Measurements from ENCODE around the gene MRPS6. TPM values are rescaled to one million over a fixed set of nuclear protein-coding genes. Genes with fewer than 3 reads are reported as not detected.

MRPS6 gene
- total and polyA plus RNA-seq, 7 donors, result 41.0 to 118 (median 78.8) TPM

DNA sequence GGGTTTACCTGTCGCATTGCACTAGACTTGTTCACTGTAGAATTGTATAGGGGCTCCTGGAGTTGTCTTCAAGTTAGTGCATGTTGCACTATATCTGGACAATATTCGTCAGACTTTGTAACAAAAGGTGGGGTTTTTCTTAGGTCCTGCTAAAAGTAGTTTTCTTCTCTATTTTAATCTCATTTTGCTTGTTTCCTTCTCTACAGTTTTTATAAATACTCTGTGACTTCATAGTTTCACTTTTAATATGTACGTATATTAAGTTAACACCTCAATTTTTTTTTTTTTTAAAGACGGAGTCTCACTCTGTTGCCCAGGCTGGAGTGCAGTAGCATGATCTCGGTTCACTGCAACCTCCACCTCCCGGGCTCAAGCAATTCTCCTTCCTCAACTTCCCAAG, 26.5 kb upstream of the MRPS6 start:
- WGBS, 2 donors, result 74 to 89% methylated on average over 6 of the region's 6 CpGs
- TF ChIP-seq POLR2AphosphoS5 (IDR thresholded peaks at IDR 0.05) (no peak), EP300 (IDR thresholded peaks at IDR 0.05) (no peak), POLR2A (IDR thresholded peaks at IDR 0.05) (no peak)
- TF ChIP-seq, protein P1, sequence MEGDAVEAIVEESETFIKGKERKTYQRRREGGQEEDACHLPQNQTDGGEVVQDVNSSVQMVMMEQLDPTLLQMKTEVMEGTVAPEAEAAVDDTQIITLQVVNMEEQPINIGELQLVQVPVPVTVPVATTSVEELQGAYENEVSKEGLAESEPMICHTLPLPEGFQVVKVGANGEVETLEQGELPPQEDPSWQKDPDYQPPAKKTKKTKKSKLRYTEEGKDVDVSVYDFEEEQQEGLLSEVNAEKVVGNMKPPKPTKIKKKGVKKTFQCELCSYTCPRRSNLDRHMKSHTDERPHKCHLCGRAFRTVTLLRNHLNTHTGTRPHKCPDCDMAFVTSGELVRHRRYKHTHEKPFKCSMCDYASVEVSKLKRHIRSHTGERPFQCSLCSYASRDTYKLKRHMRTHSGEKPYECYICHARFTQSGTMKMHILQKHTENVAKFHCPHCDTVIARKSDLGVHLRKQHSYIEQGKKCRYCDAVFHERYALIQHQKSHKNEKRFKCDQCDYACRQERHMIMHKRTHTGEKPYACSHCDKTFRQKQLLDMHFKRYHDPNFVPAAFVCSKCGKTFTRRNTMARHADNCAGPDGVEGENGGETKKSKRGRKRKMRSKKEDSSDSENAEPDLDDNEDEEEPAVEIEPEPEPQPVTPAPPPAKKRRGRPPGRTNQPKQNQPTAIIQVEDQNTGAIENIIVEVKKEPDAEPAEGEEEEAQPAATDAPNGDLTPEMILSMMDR (IDR thresholded peaks at IDR 0.05), result no peak

GRCh38 chr21:34047835-34048234, 25.5 kb upstream of the MRPS6 start:
- intact Hi-C loops (cut with DNase I), result no loop called here

More for the DNA sequence above, 26.5 kb upstream of the MRPS6 start:
- Histone ChIP-seq H3K27me3 (no peaks in the 10 kb centered on the region), H3K36me3 (no peaks in the 10 kb centered on the region), H3K27ac (no peak overlapping the region), H3K4me3 (no peak overlapping the region), H3K9me3 (no peaks in the 10 kb centered on the region), H3K4me1 (no peaks in the 10 kb centered on the region)
- intact Hi-C loops (cut with DNase I), result no loop called here
- DNase-seq, result no peak

DNA sequence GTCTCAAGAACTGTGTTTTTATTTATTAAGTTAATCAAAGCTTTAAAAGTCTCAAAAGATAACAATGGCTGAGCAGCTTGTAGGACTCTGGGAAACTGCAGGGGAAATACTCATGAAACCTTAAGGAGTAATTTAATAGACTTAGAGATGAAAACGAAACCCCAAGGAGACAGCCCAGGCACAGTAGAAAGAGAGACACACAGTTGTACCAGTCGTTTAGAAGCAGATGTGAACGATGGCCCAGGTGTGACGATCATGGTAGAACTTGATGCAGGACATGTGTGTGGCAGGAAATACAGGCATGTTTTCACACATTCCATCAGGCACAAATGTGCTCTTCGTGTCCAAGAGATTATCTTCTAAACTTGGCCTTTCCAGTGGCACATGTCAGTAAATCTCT, 21.2 kb upstream of the MRPS6 start:
- WGBS, 2 donors, result 88 to 93% methylated on average over 5 of the region's 5 CpGs
- intact Hi-C loops (cut with DNase I), result no loop called here
- Histone ChIP-seq H3K27ac (no peak overlapping the region), H3K9me3 (no peaks in the 10 kb centered on the region), H3K36me3 (no peaks in the 10 kb centered on the region), H3K4me3 (no peak overlapping the region), H3K27me3 (no peaks in the 10 kb centered on the region), H3K4me1 (no peaks in the 10 kb centered on the region)
- TF ChIP-seq EP300 (IDR thresholded peaks at IDR 0.05) (no peak), POLR2A (IDR thresholded peaks at IDR 0.05) (no peak), POLR2AphosphoS5 (IDR thresholded peaks at IDR 0.05) (no peak)
- TF ChIP-seq, protein P1 (IDR thresholded peaks at IDR 0.05), result no peak
- no peak for DNase-seq

More at GRCh38 chr21:34047835-34048234, 25.5 kb upstream of the MRPS6 start:
- H3K36me3 ChIP-seq, result no peaks in the 10 kb centered on the region
- no peaks in the 10 kb centered on the region for H3K27me3 ChIP-seq
- TF ChIP-seq, protein P1 (IDR thresholded peaks at IDR 0.05), result no peak
- H3K4me1 ChIP-seq, result no peaks in the 10 kb centered on the region
- H3K4me3 ChIP-seq, result no peak overlapping the region
- H3K27ac ChIP-seq, result no peak overlapping the region
- no peaks in the 10 kb centered on the region for H3K9me3 ChIP-seq
- DNase-seq, result no peak

DNA sequence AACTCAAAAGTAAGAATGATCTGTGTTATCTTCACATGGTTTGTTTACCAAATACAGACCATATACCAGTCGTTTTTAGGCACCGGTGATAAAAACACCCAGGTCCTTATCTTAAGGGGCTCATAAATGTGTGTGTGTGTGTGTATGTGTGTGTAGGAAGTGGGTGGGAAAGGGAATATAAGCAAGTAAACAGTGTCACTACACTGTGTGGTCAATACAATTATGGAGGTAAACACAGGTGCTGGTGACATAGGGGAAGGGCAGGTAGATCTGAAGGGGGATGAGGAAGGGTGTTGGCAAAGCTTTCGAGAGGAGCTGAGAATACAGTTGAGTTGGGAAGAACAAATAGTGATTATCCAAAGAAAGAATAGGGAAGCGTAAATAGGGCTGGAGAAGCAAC, 19.1 kb upstream of the MRPS6 start:
- DNase-seq, result no peak
- no peaks in the 10 kb centered on the region for H3K36me3 ChIP-seq
- intact Hi-C loops (cut with DNase I), result no loop called here
- H3K27me3 ChIP-seq, result no peaks in the 10 kb centered on the region
- H3K4me3 ChIP-seq, result no peak overlapping the region
- no peaks in the 10 kb centered on the region for H3K4me1 ChIP-seq
- no peak overlapping the region for H3K27ac ChIP-seq
- WGBS, 2 donors, result 18 to 67% methylated on average over 4 of the region's 4 CpGs
- no peaks in the 10 kb centered on the region for H3K9me3 ChIP-seq
- TF ChIP-seq POLR2A (IDR thresholded peaks at IDR 0.05), result no peak
- TF ChIP-seq, protein P1 (IDR thresholded peaks at IDR 0.05), result no peak
- TF ChIP-seq POLR2AphosphoS5 (IDR thresholded peaks at IDR 0.05), result no peak
- no peak for TF ChIP-seq EP300 (IDR thresholded peaks at IDR 0.05)

- Histone ChIP-seq H3K4me3 (no peak overlapping the region), H3K27ac (no peak overlapping the region), H3K36me3 (no peaks in the 10 kb centered on the region), H3K9me3 (no peaks in the 10 kb centered on the region), H3K27me3 (no peaks in the 10 kb centered on the region), H3K4me1 (no peaks in the 10 kb centered on the region)
- WGBS, 2 donors, result 29 to 70% methylated on average over 5 of the region's 5 CpGs
- DNase-seq, result no peak
- intact Hi-C loops (cut with DNase I), result no loop called here
- TF ChIP-seq, protein P1 (IDR thresholded peaks at IDR 0.05), result no peak
Observed at GRCh38 chr21:34055615-34056014, 17.8 kb upstream of the MRPS6 start.
